Gastroesophageal sphincter (tissue), 4 donors: ENCODE data around the gene MEG3. TPM values are rescaled to one million over a fixed set of nuclear protein-coding genes. Genes with fewer than 3 reads are reported as not detected.

ENCODE experiments used
- ATAC-seq: fragments of 150-250 bp; one replicate; pipeline ENCODE4 v1.9.1; 2016; ENCODE audit warnings: mild to moderate bottlenecking, moderate library complexity
- H3K27ac ChIP-seq, 4 donors: fragments of 200-600 bp; sonication (generic) in 3 of 4; 1 replicate in 3 of 4; 2 replicates in 1 of 4; pipeline ENCODE4 v1.5.1; 2016 to 2019
- H3K27me3 ChIP-seq: fragments of 200-600 bp; sonication (generic); one replicate; pipeline ENCODE4 v1.5.1; 2019
- H3K36me3 ChIP-seq, 2 donors: fragments of 200-600 bp; sonication (generic); one replicate each; pipeline ENCODE4 v1.5.1; 2019; ENCODE audit warnings: control low read depth in 1 of 2
- H3K4me1 ChIP-seq, 3 donors: fragments of 200-600 bp; sonication (generic); 1 replicate in 2 of 3; 2 replicates in 1 of 3; pipeline ENCODE4 v1.5.1; 2016 to 2019; ENCODE audit warnings: control low read depth in 2 of 3
- H3K4me3 ChIP-seq, 2 donors: fragments of 200-600 bp; sonication (generic); one replicate each; pipeline ENCODE4 v1.5.1; 2019; ENCODE audit warnings: mild to moderate bottlenecking in 1 of 2, moderate library complexity in 1 of 2
- H3K9me3 ChIP-seq, 3 donors: fragments of 200-600 bp; sonication (generic); one replicate each; pipeline ENCODE4 v1.5.1; 2017 to 2019; ENCODE audit warnings: control low read depth in 2 of 3
- CTCF ChIP-seq, 4 experiments: fragments of 200-600 bp in 2 of 4; fragments of 450-650 bp in 2 of 4; sonication (generic) in 1 of 4; IDR thresholded peaks; one replicate each; pipeline ENCODE4 v1.5.1; 2017 to 2019; ENCODE audit warnings: antibody characterized with exemption in 4 of 4, mild to moderate bottlenecking in 2 of 4, moderate library complexity in 2 of 4
- EP300 ChIP-seq: sonication (generic); formaldehyde crosslinking; IDR thresholded peaks from one replicate; pipeline ENCODE4 v1.6.1; 2017; ENCODE audit warnings: antibody characterized with exemption, mild to moderate bottlenecking
- POLR2A ChIP-seq, 2 donors: fragments of 450-650 bp; IDR thresholded peaks; one replicate each; pipeline ENCODE4 v1.6.1; 2017; ENCODE audit warnings: antibody characterized with exemption in 2 of 2, mild to moderate bottlenecking in 2 of 2, moderate library complexity in 1 of 2
- POLR2AphosphoS5 ChIP-seq: sonication (generic); formaldehyde crosslinking; IDR thresholded peaks from one replicate; pipeline ENCODE4 v1.6.1; 2017; ENCODE audit warnings: antibody characterized with exemption
- WGBS, 2 donors: methylation state at CpG; one replicate each; pipeline ENCODE4 v1.1.5; 2018; ENCODE audit warnings: low coverage in 1 of 2; 5-methylcytosine and 5-hydroxymethylcytosine counted together
- total RNA-seq, 4 donors: library from RNA; depleted of rRNA; stranded (reverse); fragments of >200 nt; gene quantifications; one replicate each; pipeline ENCODE4 v1.1.0, GENCODE V29; 2016

The MEG3 gene
- total RNA-seq, 4 donors from 2014 or later = 7.5 to 59.0 (median 36.7) TPM

- H3K27me3 ChIP-seq = peaks cover 61% of the 10 kb centered on the region
- WGBS, 2 donors = 30 to 73% methylated on average over 9 to 16 of the region's 21 CpGs
Observed at GRCh38 chr14:100810861-100811461, 15.0 kb upstream of the MEG3 start.

DNA sequence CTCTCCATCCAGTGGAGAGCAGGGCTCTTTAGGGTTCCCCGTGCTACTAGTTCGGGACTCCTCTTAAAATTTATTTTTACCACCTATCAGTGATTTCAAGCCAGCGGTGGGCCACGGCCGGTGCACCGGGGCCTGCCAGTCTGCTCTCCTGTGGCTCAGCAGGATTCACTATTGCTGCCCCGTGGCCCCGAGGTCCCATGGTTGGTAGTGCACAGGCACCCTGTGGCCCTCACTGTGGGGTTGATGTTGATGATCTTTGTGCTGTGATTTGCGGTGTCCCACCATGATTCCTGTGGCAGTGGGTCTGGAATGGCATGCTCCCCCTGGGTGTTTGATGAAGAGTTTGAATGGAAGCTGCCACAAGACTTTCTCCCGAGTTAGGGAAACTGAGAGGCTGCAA is 12.6 kb upstream of the MEG3 start:
- TF ChIP-seq POLR2AphosphoS5 (no peak), POLR2A (IDR thresholded peaks at IDR 0.05) (no peak), EP300 (no peak), CTCF (IDR thresholded peaks at IDR 0.05) (no peak)
- Histone ChIP-seq H3K9me3 (peaks cover 0 to 35% (median 0%) of the 10 kb centered on the region in 3 donors), H3K27me3 (peaks cover 63% of the 10 kb centered on the region), H3K36me3 (no peaks in the 10 kb centered on the region), H3K4me1 (no peaks in the 10 kb centered on the region), H3K4me3 (no peak overlapping the region), H3K27ac (no peak overlapping the region)
- 91% methylated on average over 6 of the region's 10 CpGs; no CpG with 5 or more reads in 1 of the 2 donors for WGBS, 2 donors
- ATAC-seq = no peak

More at GRCh38 chr14:100810861-100811461, 15.0 kb upstream of the MEG3 start:
- TF ChIP-seq POLR2A (IDR thresholded peaks at IDR 0.05) (no peak), EP300 (no peak), POLR2AphosphoS5 (no peak)
- Histone ChIP-seq H3K27ac (no peak overlapping the region), H3K4me1 (no peaks in the 10 kb centered on the region), H3K36me3 (no peaks in the 10 kb centered on the region), H3K4me3 (no peak overlapping the region), H3K9me3 (peaks cover 0 to 45% (median 0%) of the 10 kb centered on the region in 3 donors)
- ATAC-seq = no peak

- H3K4me3 ChIP-seq = no peak overlapping the region
- 78 to 79% methylated on average over 5 to 8 of the region's 15 CpGs for WGBS, 2 donors
- TF ChIP-seq EP300 (no peak), POLR2AphosphoS5 (no peak), POLR2A (IDR thresholded peaks at IDR 0.05) (no peak), CTCF (IDR thresholded peaks at IDR 0.05) (no peak)
- peaks cover 0 to 11% (median 0%) of the 10 kb centered on the region in 3 donors for H3K9me3 ChIP-seq
- peaks cover 42% of the 10 kb centered on the region for H3K27me3 ChIP-seq
- no peaks in the 10 kb centered on the region for H3K4me1 ChIP-seq
- H3K27ac ChIP-seq = no peak overlapping the region
- H3K36me3 ChIP-seq = no peaks in the 10 kb centered on the region
- ATAC-seq = no peak
Observed at GRCh38 chr14:100815478-100816285, 10.2 kb upstream of the MEG3 start.

- Histone ChIP-seq H3K4me1 (no peaks in the 10 kb centered on the region), H3K27me3 (peaks cover 40% of the 10 kb centered on the region), H3K27ac (no peak overlapping the region), H3K9me3 (peaks cover 0 to 3% (median 0%) of the 10 kb centered on the region in 3 donors), H3K36me3 (no peaks in the 10 kb centered on the region), H3K4me3 (no peak overlapping the region)
- WGBS, 2 donors = 83% methylated on average over 3 of the region's 5 CpGs; no CpG with 5 or more reads in 1 of the 2 donors
- ATAC-seq = no peak
- TF ChIP-seq CTCF (IDR thresholded peaks at IDR 0.05) = no peak
- TF ChIP-seq POLR2A (IDR thresholded peaks at IDR 0.05) = no peak
- TF ChIP-seq EP300 = no peak
- TF ChIP-seq POLR2AphosphoS5 = no peak
Observed at GRCh38 chr14:100816286-100816949, 9.5 kb upstream of the MEG3 start.
